ENCODE measurements around the gene DACH1. TPM values are rescaled to one million over a fixed set of nuclear protein-coding genes. Genes with fewer than 3 reads are reported as not detected.

Gene DACH1
- total RNA-seq, 4 donors from 2014 or later: 1.2 to 7.9 (median 4.4) TPM

- TF ChIP-seq CTCF (IDR thresholded peaks at IDR 0.05; ENCODE audit: low read depth): no peak
Observed at GRCh38 chr13:71864986-71865873, 1.8 kb downstream of the DACH1 start.

- no peak for TF ChIP-seq CTCF (IDR thresholded peaks at IDR 0.05; ENCODE audit: low read depth)
Observed at GRCh38 chr13:71864094-71864985, 2.7 kb downstream of the DACH1 start.

- no peak for TF ChIP-seq CTCF (IDR thresholded peaks at IDR 0.05; ENCODE audit: low read depth)
Observed at GRCh38 chr13:71863254-71863865, 3.6 kb downstream of the DACH1 start.

GRCh38 chr13:71862459-71862943 lies 4.5 kb downstream of the DACH1 start:
- TF ChIP-seq CTCF (IDR thresholded peaks at IDR 0.05; ENCODE audit: low read depth): no peak

GRCh38 chr13:71861769-71862458 lies 5.1 kb downstream of the DACH1 start:
- TF ChIP-seq CTCF (IDR thresholded peaks at IDR 0.05; ENCODE audit: low read depth): no peak

GRCh38 chr13:71860547-71861138 lies 6.4 kb downstream of the DACH1 start:
- TF ChIP-seq CTCF (IDR thresholded peaks at IDR 0.05; ENCODE audit: low read depth): no peak
